GM18526 (cell line): Measurements from ENCODE around the gene AMY2A.
"Not testable (repeated sequence)": the region's sequence is repeated elsewhere in the genome, so short reads cannot be mapped to it uniquely, and the experiment has no call there.

ENCODE experiments used
- POLR2A ChIP-seq: IDR thresholded peaks from 3 replicates; pipeline ENCODE4 v1.6.1; 2011; ENCODE audit not compliant: insufficient read length; ENCODE audit errors: extremely low read depth

Gene AMY2A

DNA sequence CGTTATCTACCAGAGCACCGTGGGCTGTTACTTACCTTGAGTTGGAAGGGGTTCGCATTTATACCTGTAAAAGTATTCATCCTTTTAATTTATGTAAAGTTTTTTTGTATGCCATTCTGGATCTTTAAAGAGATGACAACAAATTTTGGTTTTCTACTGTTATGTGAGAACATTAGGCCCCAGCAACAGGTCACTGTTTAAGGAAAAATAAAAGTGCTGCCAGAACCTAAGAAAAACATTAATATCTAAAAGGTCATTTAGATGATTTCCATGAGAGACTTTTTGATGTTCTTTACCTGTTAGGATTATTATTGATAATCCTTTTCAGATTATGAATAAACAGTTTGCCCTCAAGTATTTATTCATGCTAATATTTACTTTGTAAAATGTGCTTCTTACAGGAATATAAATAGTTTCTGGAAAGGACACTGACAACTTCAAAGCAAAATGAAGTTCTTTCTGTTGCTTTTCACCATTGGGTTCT lies at the start of gene AMY2A:
Gene AMY2A, plus strand, starts transcription at position 434 of the 484 bp plus-strand sequence. Its CDS starts 14 bp downstream, at position 448.
- not testable (repeated sequence) for TF ChIP-seq POLR2A

DNA sequence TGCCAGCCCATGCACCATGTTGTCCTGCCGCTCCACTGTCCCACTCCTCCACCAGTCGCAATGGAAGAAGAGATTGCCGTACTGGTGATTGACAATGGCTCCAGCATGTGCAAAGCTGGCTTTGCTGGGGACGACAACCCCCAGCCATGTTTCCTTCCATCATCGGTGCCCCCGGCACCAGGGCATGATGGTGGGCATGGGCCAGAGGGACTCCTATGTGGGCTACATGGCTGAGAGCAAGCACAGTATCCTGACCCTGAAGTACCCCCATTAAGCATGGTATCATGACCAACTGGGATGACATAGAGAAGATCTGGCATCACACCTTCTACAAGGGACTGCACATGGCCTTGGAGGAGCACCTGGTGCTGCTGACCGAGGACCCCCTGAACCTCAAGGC lies 47.7 kb upstream of the AMY2A start:
- no peak for TF ChIP-seq POLR2A

DNA sequence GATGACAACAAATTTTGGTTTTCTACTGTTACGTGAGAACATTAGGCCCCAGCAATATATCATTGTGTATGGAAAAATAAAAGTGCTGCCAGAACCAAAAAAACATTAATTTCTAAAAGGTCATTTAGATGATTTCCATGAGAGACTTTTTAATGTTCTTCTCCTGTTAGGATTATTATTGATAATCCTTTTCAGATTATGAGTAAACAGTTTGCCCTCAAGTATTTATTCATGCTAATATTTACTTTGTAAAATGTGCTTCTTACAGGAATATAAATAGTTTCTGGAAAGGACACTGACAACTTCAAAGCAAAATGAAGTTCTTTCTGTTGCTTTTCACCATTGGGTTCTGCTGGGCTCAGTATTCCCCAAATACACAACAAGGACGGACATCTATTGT lies 45.9 kb upstream of the AMY2A start, which contains the start of gene AMY2B:
Gene AMY2B, plus strand, starts transcription at position 301 of the 400 bp plus-strand sequence. Its CDS starts 14 bp downstream, at position 315.
- not testable (repeated sequence) for TF ChIP-seq POLR2A

DNA sequence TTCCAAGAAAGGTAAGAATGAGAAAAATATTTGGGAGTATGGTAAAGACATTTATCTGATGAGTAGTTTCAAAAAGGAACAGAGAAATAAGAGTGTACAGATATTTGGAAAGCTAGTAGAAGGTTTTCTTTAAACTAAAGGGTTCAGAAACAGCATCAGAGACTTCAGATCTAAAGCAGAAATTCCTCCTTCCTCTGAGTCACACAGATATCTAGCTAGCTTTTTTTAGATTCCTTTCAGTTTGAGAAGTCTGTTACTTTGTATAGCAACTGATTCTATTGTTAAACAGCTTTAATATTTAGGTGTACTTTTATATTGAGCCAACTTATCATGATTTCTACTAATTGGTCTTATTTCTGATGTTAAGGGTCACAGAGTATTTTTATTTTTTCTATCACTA lies 41.2 kb upstream of the AMY2A start:
- TF ChIP-seq POLR2A, result no peak

GRCh38 chr1:103582464-103582863 lies 34.8 kb upstream of the AMY2A start:
- TF ChIP-seq POLR2A, result no peak

DNA sequence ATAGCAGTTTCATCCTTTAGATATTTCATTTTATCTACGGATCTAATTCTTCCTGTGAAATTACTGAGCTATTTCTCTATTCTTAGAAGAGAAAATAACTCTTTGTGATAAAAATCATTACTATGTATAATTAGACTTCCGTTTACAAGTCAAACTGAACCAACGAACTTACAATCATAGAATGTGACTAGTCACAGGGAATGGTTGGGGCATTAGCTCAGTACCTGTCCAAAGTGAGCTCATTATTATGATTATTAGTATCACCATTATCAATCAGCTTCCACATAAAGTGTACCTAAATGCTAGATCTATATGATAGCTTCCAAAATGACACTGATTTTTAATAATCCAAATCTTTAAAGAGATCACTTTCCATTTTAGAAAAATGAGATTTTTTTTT lies 33.3 kb upstream of the AMY2A start:
- no peak for TF ChIP-seq POLR2A

GRCh38 chr1:103584537-103584936 lies 32.7 kb upstream of the AMY2A start:
- no peak for TF ChIP-seq POLR2A

- no peak for TF ChIP-seq POLR2A
These were observed 865 bp upstream of the AMY2A start for GRCh38 chr1:103616362-103616761.

- TF ChIP-seq POLR2A, result not testable (repeated sequence)
These were observed 38.2 kb downstream of the AMY2A start, which contains the start of gene AMY1A for GRCh38 chr1:103655460-103655859. Gene AMY1A (plus strand): TSS chr1:103655760. CDS start chr1:103656331, 571 bp downstream.
